ENCODE data around the gene MFRP. TPM values are rescaled to one million over a fixed set of nuclear protein-coding genes. Genes with fewer than 3 reads are reported as not detected.

MFRP gene
- total and polyA plus RNA-seq, 9 of the 15 experiments (the other 6 are each of a cell fraction or from before 2014, with no cell fraction given), result not detected

DNA sequence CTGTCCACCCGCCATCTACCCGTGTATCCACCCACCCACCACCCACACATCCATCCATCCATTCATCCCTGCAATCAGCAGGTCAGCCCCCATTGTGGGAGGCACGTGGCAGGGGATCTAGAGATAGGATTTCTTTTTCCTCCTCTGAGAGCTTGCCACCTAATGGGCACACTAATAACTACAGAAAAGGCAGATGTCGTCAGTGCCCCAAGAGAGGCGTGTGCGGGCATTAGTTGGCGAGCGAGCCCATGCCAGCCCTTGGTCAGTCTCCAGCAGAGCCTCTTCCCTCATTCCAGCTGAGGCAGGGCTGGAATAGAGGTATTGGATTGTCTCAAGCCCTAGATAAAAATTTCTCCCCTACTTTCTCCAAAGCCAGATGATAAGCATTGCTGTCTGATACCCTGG is 25.3 kb upstream of the MFRP start:
- ATAC-seq (no peak), DNase-seq (ENCODE audit: extremely low read depth in 1 of 4, low spot score in 3 of 4) (no peak), FAIRE-seq (no peak)
- no peak overlapping the region for H2AFZ ChIP-seq (ENCODE audit: low read depth, low read length)
- H3K9me3 ChIP-seq (replicated peaks; ENCODE audit: control insufficient read depth, insufficient read depth, low read depth, low read length), result no peaks in the 10 kb centered on the region
- 76% methylated on average over 8 of the region's 8 CpGs for WGBS (ENCODE audit: insufficient coverage, low coverage, missing lambda C conversion rate)
- H3K27ac ChIP-seq (ENCODE audit: extremely low read depth, low read depth, low read length), result no peak overlapping the region
- POLR2A ChIA-PET, result interaction anchor here (0.6 kb wide), 1 partner anchor 13 kb away, joined by 3 read pairs; no protein-coding TSS in a partner anchor
- no peak overlapping the region for H3K4me2 ChIP-seq (ENCODE audit: insufficient read depth, low read length)
- no peak overlapping the region for H3K4me3 ChIP-seq
- CTCF ChIA-PET (ENCODE audit: low intra/inter-chr PET ratio), result interaction anchor here (5.9 kb wide), 1 partner anchor 16 kb away, joined by 41 read pairs; no protein-coding TSS in a partner anchor
- TF ChIP-seq, protein P1, sequence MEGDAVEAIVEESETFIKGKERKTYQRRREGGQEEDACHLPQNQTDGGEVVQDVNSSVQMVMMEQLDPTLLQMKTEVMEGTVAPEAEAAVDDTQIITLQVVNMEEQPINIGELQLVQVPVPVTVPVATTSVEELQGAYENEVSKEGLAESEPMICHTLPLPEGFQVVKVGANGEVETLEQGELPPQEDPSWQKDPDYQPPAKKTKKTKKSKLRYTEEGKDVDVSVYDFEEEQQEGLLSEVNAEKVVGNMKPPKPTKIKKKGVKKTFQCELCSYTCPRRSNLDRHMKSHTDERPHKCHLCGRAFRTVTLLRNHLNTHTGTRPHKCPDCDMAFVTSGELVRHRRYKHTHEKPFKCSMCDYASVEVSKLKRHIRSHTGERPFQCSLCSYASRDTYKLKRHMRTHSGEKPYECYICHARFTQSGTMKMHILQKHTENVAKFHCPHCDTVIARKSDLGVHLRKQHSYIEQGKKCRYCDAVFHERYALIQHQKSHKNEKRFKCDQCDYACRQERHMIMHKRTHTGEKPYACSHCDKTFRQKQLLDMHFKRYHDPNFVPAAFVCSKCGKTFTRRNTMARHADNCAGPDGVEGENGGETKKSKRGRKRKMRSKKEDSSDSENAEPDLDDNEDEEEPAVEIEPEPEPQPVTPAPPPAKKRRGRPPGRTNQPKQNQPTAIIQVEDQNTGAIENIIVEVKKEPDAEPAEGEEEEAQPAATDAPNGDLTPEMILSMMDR (IDR thresholded peaks at IDR 0.05 in 2 of 3, conservative IDR thresholded peaks at IDR 0.05 in 1 of 3; ENCODE audit: insufficient read depth in 2 of 3, low read depth in 1 of 3, low read length in 3 of 3), result peak in 1 of 3 experiments; percentile 6; a peak in 1 of 6 replicates
- TF ChIP-seq, protein P2, sequence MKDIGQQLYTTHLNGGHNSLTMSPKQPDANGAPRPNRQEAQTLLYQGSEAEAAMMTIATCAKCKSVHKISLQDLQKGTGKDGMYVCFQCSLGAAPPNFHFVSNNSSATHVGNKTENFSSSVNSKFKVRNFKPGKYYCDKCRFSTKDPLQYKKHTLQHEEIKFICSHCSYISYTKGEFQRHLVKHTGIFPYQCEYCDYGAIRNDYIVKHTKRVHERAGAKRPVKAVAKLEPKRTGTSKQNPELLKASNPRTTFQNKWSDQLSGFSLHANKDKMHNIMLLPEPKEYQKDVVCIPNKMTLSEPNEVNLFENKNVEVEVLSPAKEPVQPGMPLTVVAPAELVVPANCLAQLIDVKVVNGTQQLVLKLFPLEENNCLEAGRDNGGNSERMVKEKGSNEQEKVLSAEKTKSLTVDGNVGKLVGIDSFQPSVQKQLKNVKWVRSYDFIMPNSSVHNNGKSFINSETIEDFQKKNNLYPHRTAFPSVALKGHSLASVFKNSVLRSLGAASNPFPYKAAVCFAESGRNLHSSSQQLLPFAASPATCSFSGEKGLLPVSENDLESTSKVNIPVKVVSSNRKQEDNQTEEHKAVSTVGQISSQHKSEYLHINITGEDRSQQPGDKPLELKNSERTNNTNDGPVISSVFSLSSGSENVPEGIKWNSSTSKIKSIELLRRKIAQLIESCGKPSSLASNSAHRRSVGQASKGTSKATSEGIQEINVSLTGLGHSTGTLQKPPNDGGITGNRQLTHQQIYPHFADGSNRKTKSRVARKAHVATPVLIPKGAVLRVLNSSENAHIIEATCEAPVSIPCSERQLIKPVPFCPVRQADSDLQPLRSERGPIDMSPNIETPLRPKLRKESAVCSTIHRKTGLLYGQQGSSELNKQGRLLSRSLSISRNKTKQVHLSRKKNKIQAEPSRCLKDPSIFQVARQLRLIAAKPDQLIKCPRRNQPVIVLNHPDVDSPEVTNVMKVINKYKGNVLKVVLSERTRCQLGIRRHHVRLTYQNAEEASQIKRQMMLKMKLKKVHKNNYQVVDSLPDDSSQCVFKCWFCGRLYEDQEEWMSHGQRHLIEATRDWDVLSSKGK (CRISPR knock-in tag; IDR thresholded peaks at IDR 0.05), result no peak
- TF ChIP-seq EGR1 (conservative IDR thresholded peaks at IDR 0.05), result peak; percentile 71
- peaks cover 24% of the 10 kb centered on the region; the same call in 1 of the 3 replicates for H3K36me3 ChIP-seq (ENCODE audit: control insufficient read depth, insufficient read depth, low read length)
- H3K9me1 ChIP-seq (ENCODE audit: control insufficient read depth, insufficient read depth, low read length), result no peaks in the 10 kb centered on the region
- BruUV-seq (replicated peaks), result no TSS peak
- in situ Hi-C loops (cut with MboI), result no loop called here
- H4K20me1 ChIP-seq (replicated peaks; ENCODE audit: control insufficient read depth, insufficient read depth, low read length), result peaks cover 5% of the 10 kb centered on the region; the same call in 1 of the 2 replicates
- no peaks in the 10 kb centered on the region for H3K27me3 ChIP-seq (ENCODE audit: control insufficient read depth in 2 of 2, insufficient read depth in 2 of 2, low read length in 2 of 2)
- H3K9ac ChIP-seq (ENCODE audit: insufficient read depth in 1 of 2, low read depth in 2 of 2, low read length in 2 of 2), result no peak overlapping the region
- H3K79me2 ChIP-seq (ENCODE audit: control insufficient read depth, insufficient read depth, low read length), result peaks cover 3% of the 10 kb centered on the region; the same call in 1 of the 3 replicates
- intact Hi-C loops (cut with micrococcal nuclease), result loop anchor here (5.0 kb wide), 1 partner anchor 34 kb away; no protein-coding TSS in a partner anchor
- peaks cover 63 to 74% of the 10 kb centered on the region in 2 experiments for H3K4me1 ChIP-seq (replicated peaks in 1 of 2; ENCODE audit: control insufficient read depth in 2 of 2, insufficient read depth in 2 of 2, low read length in 2 of 2)

All from K562 (cell line).